ENCODE measurements around the gene TMEM140.
"Not testable (repeated sequence)": the region's sequence is repeated elsewhere in the genome, so short reads cannot be mapped to it uniquely, and the experiment has no call there.

The TMEM140 gene

GRCh38 chr7:135165862-135166261 lies 18.0 kb downstream of the TMEM140 start:
- H3K36me3 Mint-ChIP-seq, result peaks cover 85% of the 10 kb centered on the region
- no peak for ATAC-seq
- H3K9me3 Mint-ChIP-seq, result peaks cover 4% of the 10 kb centered on the region
- peaks cover 81% of the 10 kb centered on the region for H3K4me1 Mint-ChIP-seq
- H3K27me3 Mint-ChIP-seq, result no peaks in the 10 kb centered on the region
- no peak overlapping the region for H3K4me3 Mint-ChIP-seq
- peak overlapping the region; percentile 93 for H3K27ac Mint-ChIP-seq

- H3K36me3 Mint-ChIP-seq, result peaks cover 79% of the 10 kb centered on the region
- H3K9me3 Mint-ChIP-seq, result peaks cover 4% of the 10 kb centered on the region
- H3K27ac Mint-ChIP-seq, result peak overlapping the region; percentile 93
- peaks cover 81% of the 10 kb centered on the region for H3K4me1 Mint-ChIP-seq
- H3K4me3 Mint-ChIP-seq, result no peak overlapping the region
- H3K27me3 Mint-ChIP-seq, result no peaks in the 10 kb centered on the region
- no peak for ATAC-seq
These were observed 18.6 kb downstream of the TMEM140 start for GRCh38 chr7:135166338-135166990.

GRCh38 chr7:135167365-135167917 lies 19.6 kb downstream of the TMEM140 start:
- peaks cover 1% of the 10 kb centered on the region for H3K9me3 Mint-ChIP-seq
- H3K4me3 Mint-ChIP-seq, result peak overlapping the region; percentile 90
- peaks cover 75% of the 10 kb centered on the region for H3K36me3 Mint-ChIP-seq
- peak overlapping the region; percentile 93 for H3K27ac Mint-ChIP-seq
- H3K4me1 Mint-ChIP-seq, result peaks cover 82% of the 10 kb centered on the region
- ATAC-seq, result no peak
- no peaks in the 10 kb centered on the region for H3K27me3 Mint-ChIP-seq

- Mint-ChIP-seq H3K4me1 (peaks cover 86% of the 10 kb centered on the region), H3K36me3 (peaks cover 75% of the 10 kb centered on the region), H3K9me3 (no peaks in the 10 kb centered on the region), H3K27me3 (no peaks in the 10 kb centered on the region), H3K4me3 (peak overlapping the region; percentile 90), H3K27ac (peak overlapping the region; percentile 93)
- ATAC-seq, result no peak
These were observed 20.1 kb downstream of the TMEM140 start for GRCh38 chr7:135168001-135168400.

GRCh38 chr7:135168489-135169140 lies 20.7 kb downstream of the TMEM140 start:
- peaks cover 74% of the 10 kb centered on the region for H3K36me3 Mint-ChIP-seq
- no peaks in the 10 kb centered on the region for H3K27me3 Mint-ChIP-seq
- peak overlapping the region; percentile 90 for H3K4me3 Mint-ChIP-seq
- H3K4me1 Mint-ChIP-seq, result peaks cover 86% of the 10 kb centered on the region
- H3K27ac Mint-ChIP-seq, result peak overlapping the region; percentile 93
- ATAC-seq, result no peak
- H3K9me3 Mint-ChIP-seq, result no peaks in the 10 kb centered on the region

- Mint-ChIP-seq H3K4me1 (peaks cover 80% of the 10 kb centered on the region), H3K27ac (peak overlapping the region; percentile 93), H3K27me3 (no peaks in the 10 kb centered on the region), H3K9me3 (no peaks in the 10 kb centered on the region), H3K36me3 (peaks cover 72% of the 10 kb centered on the region), H3K4me3 (peak overlapping the region; percentile 90)
- peak; percentile 53 for ATAC-seq
These were observed 21.5 kb downstream of the TMEM140 start for GRCh38 chr7:135169141-135169963.

GRCh38 chr7:135169964-135170273 lies 22.0 kb downstream of the TMEM140 start:
- Mint-ChIP-seq H3K36me3 (peaks cover 70% of the 10 kb centered on the region), H3K9me3 (no peaks in the 10 kb centered on the region), H3K27me3 (no peaks in the 10 kb centered on the region), H3K4me3 (peak overlapping the region; percentile 90), H3K4me1 (peaks cover 74% of the 10 kb centered on the region), H3K27ac (peak overlapping the region; percentile 93)
- ATAC-seq, result peak; percentile 61

GRCh38 chr7:135170274-135170997 lies 22.6 kb downstream of the TMEM140 start, which contains the start of gene CYREN:
CYREN (minus strand) TSS chr7:135170707; CDS start chr7:135168922, 1,785 bp downstream.
- H3K27me3 Mint-ChIP-seq, result no peaks in the 10 kb centered on the region
- H3K4me1 Mint-ChIP-seq, result peaks cover 69% of the 10 kb centered on the region
- peak within 1 kb of the TSS; percentile 90 for H3K4me3 Mint-ChIP-seq
- peak; percentile 89 for ATAC-seq
- peak within 1 kb of the TSS; percentile 93 for H3K27ac Mint-ChIP-seq
- peaks cover 68% of the 10 kb centered on the region for H3K36me3 Mint-ChIP-seq
- H3K9me3 Mint-ChIP-seq, result no peaks in the 10 kb centered on the region

- peak; percentile 61 for ATAC-seq
- H3K9me3 Mint-ChIP-seq, H3K27me3 Mint-ChIP-seq: not testable (repeated sequence)
- Mint-ChIP-seq H3K4me3 (peak overlapping the region; percentile 90), H3K27ac (peak overlapping the region; percentile 93), H3K36me3 (peaks cover 68% of the 10 kb centered on the region), H3K4me1 (peaks cover 63% of the 10 kb centered on the region)
These were observed 23.2 kb downstream of the TMEM140 start for GRCh38 chr7:135170998-135171481.

GRCh38 chr7:135171581-135172291 lies 23.9 kb downstream of the TMEM140 start:
- H3K4me1 Mint-ChIP-seq, result peaks cover 56% of the 10 kb centered on the region
- ATAC-seq, H3K9me3 Mint-ChIP-seq, H3K27me3 Mint-ChIP-seq: not testable (repeated sequence)
- peak overlapping the region; percentile 90 for H3K4me3 Mint-ChIP-seq
- peak overlapping the region; percentile 93 for H3K27ac Mint-ChIP-seq
- peaks cover 68% of the 10 kb centered on the region for H3K36me3 Mint-ChIP-seq

- Mint-ChIP-seq H3K4me1 (peaks cover 34% of the 10 kb centered on the region), H3K36me3 (peaks cover 57% of the 10 kb centered on the region)
- H3K27ac Mint-ChIP-seq, ATAC-seq, H3K9me3 Mint-ChIP-seq, H3K4me3 Mint-ChIP-seq, H3K27me3 Mint-ChIP-seq: not testable (repeated sequence)
These were observed 26.0 kb downstream of the TMEM140 start for GRCh38 chr7:135173916-135174315.

- H3K27me3 Mint-ChIP-seq, result no peaks in the 10 kb centered on the region
- H3K36me3 Mint-ChIP-seq, result peaks cover 57% of the 10 kb centered on the region
- H3K9me3 Mint-ChIP-seq, result peaks cover 3% of the 10 kb centered on the region
- H3K4me3 Mint-ChIP-seq, result no peak overlapping the region
- H3K27ac Mint-ChIP-seq, result no peak overlapping the region
- H3K4me1 Mint-ChIP-seq, result peaks cover 24% of the 10 kb centered on the region
- ATAC-seq, result no peak
These were observed 27.1 kb downstream of the TMEM140 start for GRCh38 chr7:135174941-135175340.

- no peak overlapping the region for H3K4me3 Mint-ChIP-seq
- peaks cover 3% of the 10 kb centered on the region for H3K9me3 Mint-ChIP-seq
- peaks cover 67% of the 10 kb centered on the region for H3K36me3 Mint-ChIP-seq
- ATAC-seq, result no peak
- peaks cover 19% of the 10 kb centered on the region for H3K4me1 Mint-ChIP-seq
- H3K27ac Mint-ChIP-seq, result peak overlapping the region; percentile 18
- H3K27me3 Mint-ChIP-seq, result no peaks in the 10 kb centered on the region
These were observed 28.1 kb downstream of the TMEM140 start for GRCh38 chr7:135175931-135176330.

GRCh38 chr7:135177028-135177696 lies 29.3 kb downstream of the TMEM140 start:
- Mint-ChIP-seq H3K9me3 (peaks cover 8% of the 10 kb centered on the region), H3K4me3 (no peak overlapping the region), H3K4me1 (peaks cover 7% of the 10 kb centered on the region), H3K27ac (no peak overlapping the region), H3K36me3 (peaks cover 76% of the 10 kb centered on the region), H3K27me3 (no peaks in the 10 kb centered on the region)
- ATAC-seq, result no peak
